ENCODE results near the gene TOX2.

The TOX2 gene

GRCh38 chr20:43916881-43917371, 2.3 kb downstream of the TOX2 start:
- in situ Hi-C loops (cut with HindIII; ENCODE audit: low pct_ligation_motif_present, low sequenced_read_pairs): no loop called here
- no peak for TF ChIP-seq CTCF (IDR thresholded peaks at IDR 0.05; ENCODE audit: low read depth, low read length, missing control alignments)
- Histone ChIP-seq H3K27ac (no peak overlapping the region), H3K27me3 (replicated peaks) (no peaks in the 10 kb centered on the region), H3K36me3 (replicated peaks) (no peaks in the 10 kb centered on the region), H3K4me3 (ENCODE audit: low read depth, low read length) (peak overlapping the region; percentile 72)
- no peak for DNase-seq

GRCh38 chr20:43917380-43917779, 2.7 kb downstream of the TOX2 start:
- Histone ChIP-seq H3K4me3 (ENCODE audit: low read depth, low read length) (no peak overlapping the region), H3K27ac (no peak overlapping the region), H3K27me3 (replicated peaks) (peaks cover 2% of the 10 kb centered on the region), H3K36me3 (replicated peaks) (no peaks in the 10 kb centered on the region)
- in situ Hi-C loops (cut with HindIII; ENCODE audit: low pct_ligation_motif_present, low sequenced_read_pairs): no loop called here
- no peak for TF ChIP-seq CTCF (IDR thresholded peaks at IDR 0.05; ENCODE audit: low read depth, low read length, missing control alignments)
- no peak for DNase-seq

GRCh38 chr20:43919686-43920403, 5.2 kb downstream of the TOX2 start:
- H3K27ac ChIP-seq: no peak overlapping the region
- no peak for TF ChIP-seq CTCF (IDR thresholded peaks at IDR 0.05; ENCODE audit: low read depth, low read length, missing control alignments)
- H3K27me3 ChIP-seq (replicated peaks): peaks cover 2% of the 10 kb centered on the region
- in situ Hi-C loops (cut with HindIII; ENCODE audit: low pct_ligation_motif_present, low sequenced_read_pairs): no loop called here
- no peak overlapping the region for H3K4me3 ChIP-seq (ENCODE audit: low read depth, low read length)
- DNase-seq: no peak
- H3K36me3 ChIP-seq (replicated peaks): no peaks in the 10 kb centered on the region

- Histone ChIP-seq H3K27me3 (replicated peaks) (peaks cover 2% of the 10 kb centered on the region), H3K4me3 (ENCODE audit: low read depth, low read length) (no peak overlapping the region), H3K36me3 (replicated peaks) (no peaks in the 10 kb centered on the region), H3K27ac (no peak overlapping the region)
- no peak for TF ChIP-seq CTCF (IDR thresholded peaks at IDR 0.05; ENCODE audit: low read depth, low read length, missing control alignments)
- in situ Hi-C loops (cut with HindIII; ENCODE audit: low pct_ligation_motif_present, low sequenced_read_pairs): no loop called here
- DNase-seq: no peak
Observed at GRCh38 chr20:43920797-43921196, 6.1 kb downstream of the TOX2 start.

- no peak overlapping the region for H3K27ac ChIP-seq
- in situ Hi-C loops (cut with HindIII; ENCODE audit: low pct_ligation_motif_present, low sequenced_read_pairs): no loop called here
- no peak for DNase-seq
- H3K27me3 ChIP-seq (replicated peaks): peaks cover 2% of the 10 kb centered on the region
- H3K4me3 ChIP-seq (ENCODE audit: low read depth, low read length): no peak overlapping the region
- no peaks in the 10 kb centered on the region for H3K36me3 ChIP-seq (replicated peaks)
- TF ChIP-seq CTCF (IDR thresholded peaks at IDR 0.05; ENCODE audit: low read depth, low read length, missing control alignments): no peak
Observed at GRCh38 chr20:43921227-43921780, 6.7 kb downstream of the TOX2 start.
